Activated CD4-positive, CD25-positive, alpha-beta regulatory T cell treated with anti-CD3 and anti-CD28 coated beads, Interleukin-2, amount 50 U/mL, for 16 hours (primary cell): ENCODE results near the gene ADNP.
A peak's percentile ranks its signal among the peaks of the same experiment; 100 is the strongest.

Experiments used
- DNase-seq: peaks from one replicate; pipeline ENCODE4 v3.0.0-alpha.2; 2020; ENCODE audit warnings: low read depth, low spot score

ADNP gene

DNA sequence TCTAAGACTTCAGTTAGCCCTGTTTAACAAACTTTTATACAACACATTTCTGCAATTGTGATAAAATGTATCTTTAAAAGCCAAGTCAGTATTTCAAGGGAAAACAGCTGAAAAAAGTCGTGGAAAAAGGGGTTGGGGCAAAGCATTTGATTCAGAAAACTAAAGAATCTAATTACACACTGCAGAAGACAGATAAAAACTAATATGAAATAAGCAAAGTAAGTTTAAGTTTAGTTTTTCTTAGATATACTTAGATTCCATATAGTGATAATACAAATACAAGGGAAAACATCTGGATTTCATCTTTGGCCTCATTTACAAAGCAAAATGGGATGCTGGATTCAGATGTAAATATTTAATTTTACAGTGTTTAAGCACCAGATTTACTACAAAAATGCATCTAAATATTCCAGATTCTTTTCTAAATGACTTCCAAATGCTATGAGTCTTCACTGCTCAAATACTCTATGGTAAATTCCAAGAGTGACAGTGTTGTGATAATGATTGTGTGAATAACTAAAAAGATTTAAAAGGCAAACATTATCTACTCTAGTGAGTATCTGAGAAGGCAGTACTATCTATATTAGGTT lies 1.5 kb upstream of the ADNP start:
- no peak for DNase-seq

DNA sequence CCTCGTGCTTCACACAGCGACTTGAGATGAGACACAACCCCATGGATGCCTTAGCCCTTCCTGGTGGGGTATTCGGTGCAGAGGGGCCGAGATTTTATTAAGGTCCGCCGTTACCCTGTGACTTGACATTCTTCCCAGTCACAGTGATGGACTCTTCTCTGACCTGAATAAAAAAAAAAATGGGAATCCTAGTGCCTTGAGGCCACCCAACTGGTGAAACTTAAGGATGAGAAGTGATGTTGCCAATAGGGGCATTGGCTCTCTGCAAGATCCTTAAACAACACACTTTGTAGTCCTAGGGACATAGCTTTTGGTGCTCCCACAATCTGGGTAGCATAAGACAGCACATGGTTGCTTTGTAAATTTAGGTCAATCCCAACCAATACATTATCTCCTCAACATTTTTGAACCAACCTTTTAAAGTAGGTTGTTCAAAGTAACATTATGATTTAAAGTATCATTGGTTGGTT lies 814 bp upstream of the ADNP start:
- no peak for DNase-seq

DNA sequence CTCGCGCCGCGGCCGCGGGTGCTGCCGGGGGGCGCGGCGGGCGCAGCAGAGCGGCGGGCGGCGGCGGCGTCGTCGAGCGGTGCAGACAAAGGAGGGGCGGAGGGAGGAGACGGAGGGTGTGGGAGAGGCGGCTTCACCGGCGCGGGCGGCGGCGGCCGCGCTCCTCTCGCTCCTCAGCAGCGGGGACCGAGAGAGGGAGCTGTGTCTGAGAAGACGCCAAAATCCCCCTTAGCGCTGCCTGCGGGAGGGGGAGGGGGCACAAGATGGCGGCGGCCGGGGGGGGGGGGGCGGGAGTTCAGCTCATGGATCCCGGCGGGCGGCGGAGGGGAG lies 296 bp downstream of the ADNP start:
- DNase-seq, result no peak

- no peak for DNase-seq
These were observed 880 bp downstream of the ADNP start for GRCh38 chr20:50930139-50930975.

DNA sequence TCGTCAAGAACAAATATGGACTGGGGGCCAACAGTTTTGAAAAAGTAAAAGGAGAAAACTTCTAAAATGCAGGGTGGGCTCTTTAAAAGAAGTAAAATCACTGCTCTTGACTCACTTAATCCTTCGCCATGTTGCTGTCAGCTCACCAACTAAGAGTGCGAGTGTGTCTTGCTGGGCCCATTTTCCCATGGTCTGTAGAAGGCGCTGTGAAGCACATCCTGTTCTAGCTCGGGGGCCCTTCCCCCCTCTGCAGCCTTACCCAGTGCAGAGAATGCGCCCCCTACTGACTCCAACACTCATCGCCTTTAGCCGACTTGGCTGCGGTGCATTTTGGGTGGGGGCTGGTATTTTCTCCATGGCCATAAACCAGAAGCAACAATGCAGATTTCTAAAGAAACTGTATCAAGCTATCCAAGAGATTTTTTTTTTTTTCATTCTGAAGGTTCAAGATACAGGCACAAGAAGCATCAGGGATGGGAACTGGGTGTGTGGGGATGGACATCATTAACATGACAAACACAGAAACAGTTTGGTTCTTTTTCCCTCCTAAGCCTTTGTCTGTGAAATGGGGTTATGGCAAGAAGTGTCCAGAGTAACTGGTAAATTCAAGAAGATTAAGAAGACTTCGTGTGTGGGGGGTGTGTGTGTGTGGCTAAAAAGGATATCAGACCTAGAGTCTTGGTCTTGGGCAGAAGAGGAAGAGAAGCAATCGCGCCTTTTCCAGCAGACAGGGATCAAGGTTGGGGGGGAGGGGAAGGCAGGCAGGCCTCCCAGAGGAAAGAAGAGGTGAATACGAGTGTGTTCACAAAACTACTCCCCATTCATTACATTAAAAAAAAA lies 1.7 kb downstream of the ADNP start:
- DNase-seq, result peak; percentile 89

- DNase-seq, result no peak
These were observed 2.8 kb downstream of the ADNP start for GRCh38 chr20:50928469-50928868.

- no peak for DNase-seq
These were observed 4.7 kb downstream of the ADNP start for GRCh38 chr20:50926530-50926929.

DNA sequence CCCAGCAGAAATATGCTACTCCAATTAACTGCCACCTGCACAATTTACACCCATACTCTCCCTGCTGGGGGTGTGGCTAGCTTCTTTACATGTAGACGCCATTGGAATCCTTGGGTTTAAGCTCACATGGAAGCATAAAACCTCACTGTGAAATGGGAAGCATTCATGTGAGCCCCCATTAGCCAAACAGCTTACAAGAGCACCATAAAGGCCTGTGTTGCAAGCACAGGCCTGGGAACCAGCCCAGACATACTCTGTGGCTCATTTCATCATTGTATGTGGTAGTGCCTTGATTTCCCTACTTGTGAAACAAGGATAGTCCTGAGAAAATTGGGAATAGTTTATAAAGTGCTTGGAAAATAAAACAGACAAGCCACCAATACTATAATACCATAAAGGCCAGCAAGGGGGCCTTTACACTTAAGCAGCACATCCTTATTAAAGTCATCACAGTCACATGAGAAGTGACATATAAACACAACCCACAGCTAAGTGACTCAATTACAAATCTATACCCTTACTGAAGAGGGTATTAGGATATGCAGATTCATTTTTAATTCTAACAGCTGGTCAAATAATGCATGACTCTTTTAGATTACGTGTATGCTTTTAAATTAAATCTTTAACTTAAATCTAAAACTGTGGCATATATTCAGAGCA lies 6.8 kb downstream of the ADNP start:
- no peak for DNase-seq

- no peak for DNase-seq
These were observed 9.3 kb downstream of the ADNP start for GRCh38 chr20:50921803-50922501.

DNA sequence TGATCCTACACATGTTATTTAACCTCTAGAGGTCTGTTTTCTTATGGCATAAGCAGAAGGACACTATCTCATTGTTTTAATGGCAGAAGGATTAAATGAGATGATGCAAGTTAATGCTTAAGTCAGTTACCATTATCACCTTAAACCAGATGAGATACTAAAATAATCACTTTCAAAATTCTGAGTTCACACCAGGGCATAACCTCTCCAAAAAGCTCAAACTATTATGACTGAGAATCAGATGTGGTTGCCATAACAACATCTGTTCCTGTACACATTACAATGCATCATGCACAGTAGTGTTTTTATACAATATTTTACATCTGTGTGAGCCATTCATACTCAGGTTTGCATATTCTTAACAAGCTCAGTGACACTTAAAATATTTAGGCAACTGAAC lies 10.2 kb downstream of the ADNP start:
- DNase-seq, result no peak

DNA sequence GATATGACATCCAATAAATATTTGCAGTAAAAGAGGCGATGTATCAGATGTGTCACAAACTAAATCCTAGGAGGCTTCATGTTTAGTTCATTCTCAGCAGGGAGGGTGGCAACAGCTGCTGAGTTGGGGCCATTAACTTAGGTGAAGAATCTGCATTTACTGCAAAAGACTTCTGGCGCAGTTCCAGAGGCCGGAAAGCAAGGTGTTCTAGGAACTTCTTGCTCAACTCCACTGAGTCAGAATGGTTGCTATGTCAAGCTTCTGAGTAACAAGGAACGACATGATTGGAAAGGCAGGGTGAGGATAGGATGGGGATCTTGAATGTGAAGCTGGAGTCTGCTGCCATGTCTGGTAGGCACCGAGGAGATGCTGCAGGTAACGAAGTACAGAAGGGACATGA lies 11.7 kb downstream of the ADNP start:
- DNase-seq, result no peak

DNA sequence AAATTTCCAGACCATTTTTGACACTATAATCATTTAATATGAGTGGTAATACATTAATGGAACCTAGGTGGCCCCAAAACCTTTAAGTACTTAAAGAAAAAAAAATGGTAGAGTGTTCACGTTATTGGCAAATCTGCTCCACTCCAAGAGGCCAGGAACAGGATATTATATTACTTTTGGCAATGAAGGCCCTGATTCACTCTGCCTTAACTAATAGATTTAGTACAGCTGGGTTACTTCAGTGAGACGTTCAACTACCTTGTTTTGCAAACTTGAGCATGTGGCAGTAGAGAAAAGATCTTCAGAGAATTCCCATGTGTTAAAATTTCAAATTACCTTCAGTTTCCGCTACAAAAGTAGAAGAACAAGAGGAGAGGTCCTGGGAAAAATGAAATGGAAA lies 12.8 kb downstream of the ADNP start:
- DNase-seq, result no peak

GRCh38 chr20:50916934-50917333 lies 14.3 kb downstream of the ADNP start:
- DNase-seq, result no peak

GRCh38 chr20:50916257-50916656 lies 15.0 kb downstream of the ADNP start:
- DNase-seq, result no peak

DNA sequence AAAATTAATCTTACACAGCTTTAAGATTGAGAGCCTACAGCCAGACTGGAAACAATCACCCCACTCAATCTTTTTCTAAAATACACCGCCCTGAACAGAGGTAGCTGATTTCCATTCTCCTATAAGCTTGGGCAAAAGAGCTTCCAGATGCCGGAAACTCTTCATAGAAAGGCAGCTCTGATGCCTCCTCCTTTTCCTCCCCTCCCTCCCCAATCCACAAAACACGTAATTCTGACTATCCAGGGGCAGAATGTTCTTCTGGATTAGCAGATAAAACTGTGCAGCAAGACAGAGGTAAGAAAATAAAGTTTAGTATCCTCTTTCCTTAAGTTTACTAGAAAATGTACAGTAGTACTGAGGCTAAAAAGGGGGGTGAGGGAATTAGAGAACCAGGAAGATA lies 15.8 kb downstream of the ADNP start:
- no peak for DNase-seq

DNA sequence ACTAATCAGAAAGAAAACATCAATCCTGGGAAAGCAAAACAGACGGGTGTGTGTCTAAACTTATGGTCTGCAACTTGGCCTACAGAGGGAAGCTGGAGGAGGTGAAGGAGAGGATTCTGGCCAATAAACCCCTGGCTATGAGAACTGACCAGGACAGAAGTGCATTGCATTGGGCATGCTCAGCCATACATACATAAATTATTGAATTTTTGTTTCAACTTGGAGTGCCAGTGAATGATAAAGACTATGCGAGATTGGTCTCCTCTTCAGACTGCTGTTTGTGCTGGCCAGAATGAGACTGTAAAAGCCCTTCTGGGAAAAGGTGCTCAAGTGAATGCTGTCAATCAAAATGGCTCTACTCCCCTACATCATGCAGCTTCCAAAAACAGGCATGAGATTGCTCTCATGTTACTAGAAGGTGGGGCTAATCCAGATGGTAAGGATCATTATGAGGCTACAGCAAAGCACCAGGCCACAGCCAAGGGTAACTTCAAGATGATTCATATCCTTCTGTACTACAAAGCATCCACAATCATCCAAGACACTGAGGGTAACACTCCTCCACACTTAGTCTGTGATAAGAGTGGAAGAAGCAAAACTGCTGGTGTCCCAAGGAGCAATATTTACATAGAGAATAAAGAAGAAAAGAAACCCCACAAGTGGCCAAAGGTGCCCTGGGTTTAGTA lies 17.4 kb downstream of the ADNP start:
- no peak for DNase-seq

DNA sequence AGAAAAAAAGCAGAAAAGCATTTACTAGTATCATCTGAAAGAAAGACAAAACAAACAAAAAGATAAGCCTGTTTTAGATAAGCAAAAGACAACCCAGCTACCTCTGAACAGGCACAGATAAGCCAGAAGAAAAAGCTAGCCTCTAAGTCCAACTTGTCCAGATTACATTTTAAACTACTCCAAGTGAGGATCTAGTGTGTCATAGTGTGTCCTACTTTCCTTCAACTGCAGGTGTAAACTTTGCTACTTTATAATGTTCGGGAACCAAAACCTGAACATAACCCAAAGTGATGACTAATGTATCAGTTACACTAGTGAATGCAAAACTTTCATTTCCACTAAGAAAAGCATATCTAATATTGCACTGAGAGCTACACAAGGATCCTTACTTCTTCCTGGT lies 19.5 kb downstream of the ADNP start:
- DNase-seq, result no peak

GRCh38 chr20:50911030-50911429 lies 20.2 kb downstream of the ADNP start:
- no peak for DNase-seq

DNA sequence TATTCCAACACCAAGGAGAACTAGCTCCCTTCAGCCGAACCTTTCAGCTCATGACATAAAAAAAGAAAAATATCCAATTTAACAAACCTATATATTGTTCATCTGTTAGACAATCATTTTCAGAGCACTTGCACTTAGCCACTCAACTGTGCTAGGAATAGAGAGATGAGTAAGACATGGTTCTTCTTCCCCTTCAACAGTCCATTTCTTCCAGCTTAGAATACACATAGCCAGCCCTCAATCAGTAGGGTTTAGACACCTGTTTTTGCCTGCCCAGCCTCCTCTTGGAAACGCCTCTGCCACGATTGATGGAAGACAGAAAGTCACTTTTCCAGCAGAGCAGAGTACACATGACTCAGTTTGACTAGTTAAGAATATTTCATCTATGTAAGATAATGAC lies 21.8 kb downstream of the ADNP start:
- no peak for DNase-seq

DNA sequence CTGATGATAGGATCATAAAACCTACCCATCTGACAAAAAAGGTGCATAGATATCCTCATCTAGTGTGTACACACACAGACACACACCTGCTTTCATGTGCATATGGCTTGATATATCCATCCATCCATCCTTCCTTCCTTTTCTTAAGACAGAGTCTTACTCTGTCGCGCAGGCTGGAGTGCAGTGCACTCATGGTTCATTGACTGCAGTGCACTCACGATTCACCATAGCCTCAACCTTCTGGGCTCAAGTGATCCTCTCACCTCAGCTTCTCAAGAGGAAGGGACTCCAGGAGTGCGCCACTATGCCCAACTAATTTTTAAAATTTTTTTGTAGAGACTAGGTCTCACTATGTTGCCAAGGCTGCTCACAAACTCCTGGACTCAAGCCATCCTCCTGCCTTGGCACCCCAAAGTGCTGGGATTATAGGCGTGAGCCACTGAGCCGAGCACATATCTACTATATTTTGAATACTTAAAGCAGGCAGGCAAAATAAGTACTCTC lies 27.1 kb downstream of the ADNP start:
- no peak for DNase-seq
